IMR-90 (cell line): ENCODE measurements around the gene PRKCB. TPM values are rescaled to one million over a fixed set of nuclear protein-coding genes. Genes with fewer than 3 reads are reported as not detected.

ENCODE experiments used
- ATAC-seq: fragments of 200-7000 bp; cut with Tn5 transposase; 2 replicates; pipeline ENCODE4 v1.9.1; 2020; ENCODE audit warnings: low read depth, mild to moderate bottlenecking, moderate library complexity
- BruUV-seq: library from RNA; stranded (reverse); fragments of 400-500 nt; replicated peaks from 2 replicates; lab custom pipeline; 2021; lab: Mats Ljungman, UMichigan
- CTCF ChIA-PET: fragments of 300-600 bp; formaldehyde crosslinking; extraction: SDS; loops from one replicate; lab custom pipeline; 2021; ENCODE audit warnings: antibody characterized with exemption; lab: Yijun Ruan, JAX
- POLR2A ChIA-PET: fragments of 300-600 bp; sonication (Branson Sonifier 250); formaldehyde crosslinking; loops from one replicate; lab custom pipeline; 2022; ENCODE audit warnings: antibody characterized with exemption; ENCODE audit not compliant: unreplicated experiment; lab: Charles Lee
- DNase-seq: peaks from one replicate; pipeline ENCODE4 v3.0.0; 2013
- H2AFZ ChIP-seq: replicated peaks from 2 replicates; pipeline ENCODE3; 2013; ENCODE audit warnings: low read length, mild to moderate bottlenecking; ENCODE audit not compliant: poor library complexity
- H2AK5ac ChIP-seq: 2 replicates; pipeline ENCODE4 v1.6.1; 2013; ENCODE audit warnings: low read depth, low read length, inconsistent platforms
- H2AK9ac ChIP-seq: replicated peaks from 2 replicates; pipeline ENCODE3; 2013; ENCODE audit warnings: mild to moderate bottlenecking, low read depth, low read length, moderate library complexity; ENCODE audit not compliant: poor library complexity
- H2BK120ac ChIP-seq: 2 replicates; pipeline ENCODE4 v1.6.1; 2013; ENCODE audit warnings: low read depth, low read length, inconsistent platforms
- H2BK15ac ChIP-seq: 3 replicates; pipeline ENCODE4 v1.6.1; 2013; ENCODE audit warnings: low read depth, low read length, inconsistent platforms
- H2BK20ac ChIP-seq: 2 replicates; pipeline ENCODE4 v1.6.1; 2013; ENCODE audit warnings: low read depth, mild to moderate bottlenecking, inconsistent platforms, low read length, moderate library complexity
- H2BK5ac ChIP-seq: 2 replicates; pipeline ENCODE4 v1.6.1; 2013; ENCODE audit warnings: mild to moderate bottlenecking, low read depth, low read length, inconsistent platforms; ENCODE audit not compliant: poor library complexity, severe bottlenecking
- H3K14ac ChIP-seq: replicated peaks from 2 replicates; pipeline ENCODE4 v1.6.1; 2013; ENCODE audit warnings: low read depth, low read length, inconsistent platforms
- H3K18ac ChIP-seq: 2 replicates; pipeline ENCODE4 v1.6.1; 2013; ENCODE audit warnings: low read depth, low read length, control low read depth
- H3K23ac ChIP-seq: 2 replicates; pipeline ENCODE4 v1.6.1; 2013; ENCODE audit warnings: low read depth, low read length, inconsistent platforms
- H3K27ac ChIP-seq: 2 replicates; pipeline ENCODE4 v1.5.1; 2013; ENCODE audit warnings: mild to moderate bottlenecking, control low read depth, low read length; ENCODE audit not compliant: insufficient read depth
- H3K27me3 ChIP-seq: 2 replicates; pipeline ENCODE4 v1.6.1; 2013; ENCODE audit warnings: low read length; ENCODE audit not compliant: control insufficient read depth, insufficient read depth
- H3K36me3 ChIP-seq: 2 replicates; pipeline ENCODE4 v1.6.1; 2013; ENCODE audit warnings: low read length, mixed read lengths; ENCODE audit not compliant: control insufficient read depth, insufficient read depth
- H3K4ac ChIP-seq: 2 replicates; pipeline ENCODE4 v1.6.1; 2013; ENCODE audit warnings: low read depth, low read length, inconsistent platforms
- H3K4me1 ChIP-seq: 2 replicates; pipeline ENCODE4 v1.6.1; 2013; ENCODE audit warnings: low read length, mixed read lengths; ENCODE audit not compliant: control insufficient read depth, insufficient read depth
- H3K4me2 ChIP-seq: 2 replicates; pipeline ENCODE4 v1.6.1; 2013; ENCODE audit warnings: low read depth, mild to moderate bottlenecking, control low read depth, low read length, moderate library complexity
- H3K4me3 ChIP-seq: 2 replicates; pipeline ENCODE4 v1.5.1; 2013; ENCODE audit warnings: low read depth, mild to moderate bottlenecking, control low read depth, low read length, moderate library complexity; ENCODE audit not compliant: insufficient read depth
- H3K56ac ChIP-seq: 2 replicates; pipeline ENCODE4 v1.6.1; 2013; ENCODE audit warnings: low read length, inconsistent platforms; ENCODE audit not compliant: insufficient read depth; ENCODE audit errors: extremely low read depth
- H3K79me1 ChIP-seq, 2 experiments: 2 replicates each; pipeline ENCODE4 v1.6.1; 2013; ENCODE audit warnings: low read length in 2 of 2, inconsistent platforms in 1 of 2, low read depth in 1 of 2
- H3K9ac ChIP-seq: 2 replicates; pipeline ENCODE4 v1.6.1; 2013; ENCODE audit warnings: low read depth, low read length, control low read depth
- H3K9me1 ChIP-seq: 2 replicates; pipeline ENCODE4 v1.6.1; 2013; ENCODE audit warnings: low read length, inconsistent platforms; ENCODE audit not compliant: insufficient read depth
- H3K9me3 ChIP-seq: 2 replicates; pipeline ENCODE4 v1.6.1; 2013; ENCODE audit warnings: low read length; ENCODE audit not compliant: control insufficient read depth, insufficient read depth
- H4K20me1 ChIP-seq: 2 replicates; pipeline ENCODE4 v1.6.1; 2013; ENCODE audit warnings: low read length, inconsistent platforms; ENCODE audit not compliant: insufficient read depth
- H4K5ac ChIP-seq: 2 replicates; pipeline ENCODE4 v1.6.1; 2013; ENCODE audit warnings: mild to moderate bottlenecking, low read depth, low read length, control low read depth
- H4K8ac ChIP-seq, 2 experiments: 2 replicates each; pipeline ENCODE4 v1.6.1; 2013; ENCODE audit warnings: low read depth in 2 of 2, low read length in 2 of 2, control low read depth in 1 of 2, inconsistent platforms in 1 of 2
- H4K91ac ChIP-seq: 2 replicates; pipeline ENCODE4 v1.6.1; 2013; ENCODE audit warnings: low read depth, low read length, inconsistent platforms; ENCODE audit not compliant: insufficient read depth
- BHLHE40 ChIP-seq: fragments of 150-350 bp; IDR thresholded peaks from 2 replicates; pipeline ENCODE4 v1.6.1; 2016; ENCODE audit warnings: mild to moderate bottlenecking, low read depth, low read length
- FOS ChIP-seq: fragments of 150-350 bp; IDR thresholded peaks from 2 replicates; pipeline ENCODE4 v1.6.1; 2016; ENCODE audit warnings: low read depth, low read length
- MAFK ChIP-seq: IDR thresholded peaks from 2 replicates; pipeline ENCODE4 v1.6.1; 2012; ENCODE audit warnings: low read depth, low read length, improper control_type of control experiment
- MAZ ChIP-seq: IDR thresholded peaks from 2 replicates; pipeline ENCODE4 v1.6.1; 2012; ENCODE audit warnings: low read depth, mild to moderate bottlenecking, low read length, improper control_type of control experiment, moderate library complexity, borderline replicate concordance
- MXI1 ChIP-seq: IDR thresholded peaks from 2 replicates; pipeline ENCODE4 v1.6.1; 2012; ENCODE audit warnings: low read depth, mild to moderate bottlenecking, low read length, moderate library complexity, borderline replicate concordance
- NFE2L2 ChIP-seq: fragments of 150-350 bp; IDR thresholded peaks from 2 replicates; pipeline ENCODE4 v1.6.1; 2016; ENCODE audit warnings: low read depth, mild to moderate bottlenecking, low read length
- POLR2A ChIP-seq: IDR thresholded peaks from 2 replicates; pipeline ENCODE4 v1.6.1; 2012; ENCODE audit warnings: mild to moderate bottlenecking, low read depth, low read length
- RAD21 ChIP-seq: IDR thresholded peaks from 2 replicates; pipeline ENCODE4 v1.6.1; 2012; ENCODE audit warnings: low read length, improper control_type of control experiment
- RCOR1 ChIP-seq: IDR thresholded peaks from 2 replicates; pipeline ENCODE4 v1.6.1; 2012; ENCODE audit warnings: mild to moderate bottlenecking, low read length, improper control_type of control experiment; ENCODE audit not compliant: insufficient replicate concordance
- SMC3 ChIP-seq: fragments of 150-350 bp; IDR thresholded peaks from 2 replicates; pipeline ENCODE4 v1.6.1; 2016; ENCODE audit warnings: low read depth, mild to moderate bottlenecking, antibody characterized with exemption, low read length, moderate library complexity
- WGBS, 2 experiments: methylation state at CpG; one replicate each; pipeline versions ENCODE4 v1.1.5 to v1.1.7; 2013; ENCODE audit warnings: missing lambda C conversion rate in 2 of 2; ENCODE audit not compliant: insufficient read length in 1 of 2; ENCODE audit errors: extremely low coverage in 2 of 2; 5-methylcytosine and 5-hydroxymethylcytosine counted together
- dilution Hi-C: fragments of 300-500 bp; cut with HindIII; formaldehyde crosslinking; loops from one replicate; pipeline ENCODE4 v1.14.3; 2018; ENCODE audit warnings: low sequenced_read_pairs; ENCODE audit not compliant: unreplicated experiment
- in situ Hi-C: fragments of 300-500 bp; cut with MboI; formaldehyde crosslinking; loops from 3 replicates; pipeline ENCODE4 v1.14.3; 2019; ENCODE audit warnings: low sequenced_read_pairs, inconsistent platforms, mixed read lengths
- intact Hi-C: fragments of 100-400 bp; cut with micrococcal nuclease; formaldehyde crosslinking; loops from 2 replicates; pipeline ENCODE4 v1.10.0; 2022
- polyA plus RNA-seq, 3 experiments: library from polyadenylated mRNA; depleted of rRNA; stranded (reverse); fragments of >200 nt; gene quantifications; 2 replicates each; pipeline ENCODE4 v1.2.3, GENCODE V29; 2012; ENCODE audit warnings: low replicate concordance in 1 of 3
- total RNA-seq: library from RNA; depleted of rRNA; stranded (reverse); fragments of >200 nt; gene quantifications from 2 replicates; pipeline ENCODE4 v1.2.3, GENCODE V29; 2012
- TF ChIP-seq, protein P1 (sequence below): fragments of 150-350 bp; IDR thresholded peaks from 2 replicates; pipeline ENCODE4 v1.6.1; 2016; ENCODE audit warnings: low read depth, mild to moderate bottlenecking, low read length, moderate library complexity, borderline replicate concordance
- TF ChIP-seq, protein P2 (sequence below): conservative IDR thresholded peaks from 2 replicates; pipeline ENCODE4 v1.5.1; 2012; ENCODE audit warnings: mild to moderate bottlenecking, low read depth, low read length, improper control_type of control experiment

PRKCB gene
- total and polyA plus RNA-seq, 2 of the 4 experiments (the other 2 are of a cell fraction) = under 0.01 TPM; not detected in 1

DNA sequence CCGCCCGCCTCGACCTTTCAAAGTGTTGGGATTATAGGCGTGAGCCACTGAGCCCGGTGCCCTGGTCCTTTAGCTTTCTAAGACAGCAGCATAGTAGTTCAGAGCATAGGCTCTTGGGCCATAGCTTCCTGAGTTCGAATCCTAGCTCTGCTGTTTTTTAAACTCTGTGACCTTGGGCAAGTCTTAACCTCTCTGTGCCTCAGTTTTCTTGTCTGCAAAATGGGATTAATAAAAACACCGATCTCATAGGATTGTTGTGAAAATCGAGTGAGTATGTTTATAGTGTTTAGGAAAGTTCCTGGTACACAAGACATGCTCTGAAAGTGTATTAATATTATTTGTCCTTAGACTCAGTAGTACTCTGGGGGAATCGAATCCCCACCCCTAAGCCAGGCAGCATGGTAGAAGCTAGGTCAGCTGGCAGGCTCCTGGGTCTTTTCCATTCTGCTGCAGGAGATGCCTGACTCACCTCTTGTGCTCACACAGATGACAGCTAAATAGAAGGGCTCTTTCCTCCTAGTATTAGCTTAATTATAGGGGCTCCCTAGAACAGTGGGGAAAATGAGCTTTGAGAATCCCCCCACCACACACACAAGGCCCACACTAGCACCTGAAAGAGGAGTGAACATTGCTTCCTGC lies 44.1 kb downstream of the PRKCB start:
- no peak overlapping the region for H4K5ac ChIP-seq
- intact Hi-C loops = no loop called here
- H4K20me1 ChIP-seq = no peaks in the 10 kb centered on the region
- ATAC-seq = no peak
- H2AK5ac ChIP-seq = no peak overlapping the region
- no peak overlapping the region for H3K4me3 ChIP-seq
- dilution Hi-C loops = no loop called here
- BruUV-seq = no TSS peak
- H3K23ac ChIP-seq = no peak overlapping the region
- H2BK5ac ChIP-seq = no peak overlapping the region
- H3K36me3 ChIP-seq = no peaks in the 10 kb centered on the region
- H3K9ac ChIP-seq = no peak overlapping the region
- H3K9me3 ChIP-seq = no peaks in the 10 kb centered on the region
- H3K14ac ChIP-seq = no peak overlapping the region
- H4K91ac ChIP-seq = no peak overlapping the region
- H3K4me1 ChIP-seq = no peaks in the 10 kb centered on the region
- DNase-seq = no peak
- no peak overlapping the region for H4K8ac ChIP-seq
- POLR2A ChIA-PET = no interaction called here
- no peaks in the 10 kb centered on the region for H3K27me3 ChIP-seq
- no peak overlapping the region for H2BK20ac ChIP-seq
- CTCF ChIA-PET = no interaction called here
- H2AFZ ChIP-seq = no peak overlapping the region
- H3K27ac ChIP-seq = no peak overlapping the region
- WGBS, 2 experiments = 70% methylated on average over 4 of the region's 9 CpGs; no CpG with 5 or more reads in 1 of the 2 experiments
- H3K56ac ChIP-seq = no peak overlapping the region
- TF ChIP-seq BHLHE40 (no peak), RCOR1 (no peak), POLR2A (no peak), FOS (no peak), MAFK (no peak), MXI1 (no peak), SMC3 (no peak), MAZ (no peak), NFE2L2 (no peak), RAD21 (no peak)
- TF ChIP-seq, protein P1, sequence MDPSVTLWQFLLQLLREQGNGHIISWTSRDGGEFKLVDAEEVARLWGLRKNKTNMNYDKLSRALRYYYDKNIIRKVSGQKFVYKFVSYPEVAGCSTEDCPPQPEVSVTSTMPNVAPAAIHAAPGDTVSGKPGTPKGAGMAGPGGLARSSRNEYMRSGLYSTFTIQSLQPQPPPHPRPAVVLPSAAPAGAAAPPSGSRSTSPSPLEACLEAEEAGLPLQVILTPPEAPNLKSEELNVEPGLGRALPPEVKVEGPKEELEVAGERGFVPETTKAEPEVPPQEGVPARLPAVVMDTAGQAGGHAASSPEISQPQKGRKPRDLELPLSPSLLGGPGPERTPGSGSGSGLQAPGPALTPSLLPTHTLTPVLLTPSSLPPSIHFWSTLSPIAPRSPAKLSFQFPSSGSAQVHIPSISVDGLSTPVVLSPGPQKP = no peak
- TF ChIP-seq, protein P2, sequence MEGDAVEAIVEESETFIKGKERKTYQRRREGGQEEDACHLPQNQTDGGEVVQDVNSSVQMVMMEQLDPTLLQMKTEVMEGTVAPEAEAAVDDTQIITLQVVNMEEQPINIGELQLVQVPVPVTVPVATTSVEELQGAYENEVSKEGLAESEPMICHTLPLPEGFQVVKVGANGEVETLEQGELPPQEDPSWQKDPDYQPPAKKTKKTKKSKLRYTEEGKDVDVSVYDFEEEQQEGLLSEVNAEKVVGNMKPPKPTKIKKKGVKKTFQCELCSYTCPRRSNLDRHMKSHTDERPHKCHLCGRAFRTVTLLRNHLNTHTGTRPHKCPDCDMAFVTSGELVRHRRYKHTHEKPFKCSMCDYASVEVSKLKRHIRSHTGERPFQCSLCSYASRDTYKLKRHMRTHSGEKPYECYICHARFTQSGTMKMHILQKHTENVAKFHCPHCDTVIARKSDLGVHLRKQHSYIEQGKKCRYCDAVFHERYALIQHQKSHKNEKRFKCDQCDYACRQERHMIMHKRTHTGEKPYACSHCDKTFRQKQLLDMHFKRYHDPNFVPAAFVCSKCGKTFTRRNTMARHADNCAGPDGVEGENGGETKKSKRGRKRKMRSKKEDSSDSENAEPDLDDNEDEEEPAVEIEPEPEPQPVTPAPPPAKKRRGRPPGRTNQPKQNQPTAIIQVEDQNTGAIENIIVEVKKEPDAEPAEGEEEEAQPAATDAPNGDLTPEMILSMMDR = no peak
- no peaks in the 10 kb centered on the region for H3K9me1 ChIP-seq
- no peak overlapping the region for H3K18ac ChIP-seq
- no peak overlapping the region for H3K4ac ChIP-seq
- H2BK15ac ChIP-seq = no peak overlapping the region
- no peak overlapping the region for H2AK9ac ChIP-seq
- H3K79me1 ChIP-seq = no peaks in the 10 kb centered on the region
- in situ Hi-C loops = no loop called here
- H2BK120ac ChIP-seq = no peak overlapping the region
- no peak overlapping the region for H3K4me2 ChIP-seq
